ENCODE results near the gene DGKQ. TPM values are rescaled to one million over a fixed set of nuclear protein-coding genes. Genes with fewer than 3 reads are reported as not detected.
"Not testable (repeated sequence)": the region's sequence is repeated elsewhere in the genome, so short reads cannot be mapped to it uniquely, and the experiment has no call there.

DGKQ gene
- total RNA-seq, 1 donor from 2014 or later: 28.2 TPM

DNA sequence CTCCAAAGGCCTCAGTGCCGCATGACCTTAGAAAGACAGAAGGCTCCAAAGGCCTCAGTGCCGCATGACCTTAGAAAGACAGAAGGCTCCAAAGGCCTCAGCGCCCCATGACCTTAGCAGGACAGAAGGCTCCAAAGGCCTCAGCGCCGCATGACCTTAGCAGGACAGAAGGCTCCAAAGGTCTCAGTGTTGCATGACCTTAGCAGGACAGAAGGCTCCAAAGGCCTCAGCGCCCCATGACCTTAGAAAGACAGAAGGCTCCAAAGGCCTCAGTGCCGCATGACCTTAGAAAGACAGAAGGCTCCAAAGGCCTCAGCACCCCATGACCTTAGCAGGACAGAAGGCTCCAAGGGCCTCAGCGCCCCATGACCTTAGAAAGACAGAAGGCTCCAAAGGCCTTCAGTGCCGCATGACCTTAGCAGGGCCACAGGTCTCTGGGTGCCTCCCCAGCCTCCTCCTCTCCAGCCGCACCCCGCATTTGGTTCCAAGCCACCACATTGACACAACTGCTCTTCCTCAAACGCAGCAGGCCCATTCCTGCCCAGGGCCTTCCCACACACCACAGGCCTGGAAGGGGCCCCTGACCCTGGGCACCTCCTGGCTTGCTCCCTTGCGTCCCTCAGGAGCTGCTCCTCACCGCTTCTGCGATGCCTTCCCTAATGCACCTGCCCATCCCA is 54.2 kb downstream of the DGKQ start:
- not testable (repeated sequence) for DNase-seq

DNA sequence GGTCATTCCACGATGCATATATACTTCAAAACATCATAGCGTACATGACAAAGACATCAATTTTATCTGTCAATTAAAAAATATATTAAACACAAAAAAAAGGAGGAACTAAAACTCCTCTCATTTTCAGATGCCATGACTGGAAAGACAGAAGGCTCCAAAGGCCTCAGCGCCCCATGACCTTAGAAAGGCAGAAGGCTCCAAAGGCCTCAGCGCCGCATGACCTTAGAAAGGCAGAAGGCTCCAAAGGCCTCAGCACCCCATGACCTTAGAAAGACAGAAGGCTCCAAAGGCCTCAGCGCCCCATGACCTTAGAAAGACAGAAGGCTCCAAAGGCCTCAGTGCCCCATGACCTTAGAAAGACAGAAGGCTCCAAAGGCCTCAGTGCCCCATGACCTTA is 54.8 kb downstream of the DGKQ start:
- not testable (repeated sequence) for DNase-seq

DNA sequence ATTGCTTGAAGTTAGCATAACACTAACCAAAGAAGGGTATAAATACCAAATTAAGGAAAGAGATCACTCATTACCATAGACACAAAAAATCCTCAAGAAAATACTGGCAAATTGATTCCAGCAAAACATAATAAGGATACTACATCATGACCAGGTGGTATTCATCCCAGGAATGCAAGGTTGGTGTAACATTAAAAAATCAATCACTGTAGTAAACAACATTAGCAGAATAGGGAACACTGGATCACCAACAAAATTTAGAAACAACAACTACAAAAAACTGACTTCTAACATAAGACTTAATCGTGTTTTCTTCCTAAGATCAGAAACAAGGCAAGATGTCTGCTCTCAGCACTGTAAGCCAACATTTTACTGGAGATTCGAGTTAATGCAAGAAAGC is 55.4 kb downstream of the DGKQ start:
- DNase-seq: no peak

- no peak for DNase-seq
These were observed 55.9 kb downstream of the DGKQ start for GRCh38 chr4:917466-917865.

GRCh38 chr4:915595-915994 is 57.8 kb downstream of the DGKQ start:
- DNase-seq: peak; percentile 31

DNA sequence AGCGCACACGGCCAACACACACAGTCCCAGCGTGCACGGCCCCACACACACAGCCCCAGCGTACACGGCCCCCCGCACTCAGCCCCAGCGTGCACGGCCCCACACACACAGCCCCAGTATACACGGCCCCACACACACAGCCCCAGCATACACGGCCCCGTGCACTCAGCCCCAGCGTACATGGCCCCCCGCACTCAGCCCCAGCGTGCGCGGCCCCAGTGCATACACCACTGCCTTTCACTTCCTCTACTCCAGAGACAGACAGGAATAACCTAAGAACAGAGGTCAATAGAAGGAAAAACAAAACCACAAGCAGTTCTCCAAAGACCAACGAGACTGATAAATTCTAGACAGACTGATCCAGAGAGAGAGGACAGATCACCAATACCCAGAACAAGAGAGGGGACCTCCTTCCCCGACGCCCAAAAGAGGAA is 58.3 kb downstream of the DGKQ start:
- DNase-seq: no peak

- no peak for DNase-seq
These were observed 58.8 kb downstream of the DGKQ start for GRCh38 chr4:914531-914930.

DNA sequence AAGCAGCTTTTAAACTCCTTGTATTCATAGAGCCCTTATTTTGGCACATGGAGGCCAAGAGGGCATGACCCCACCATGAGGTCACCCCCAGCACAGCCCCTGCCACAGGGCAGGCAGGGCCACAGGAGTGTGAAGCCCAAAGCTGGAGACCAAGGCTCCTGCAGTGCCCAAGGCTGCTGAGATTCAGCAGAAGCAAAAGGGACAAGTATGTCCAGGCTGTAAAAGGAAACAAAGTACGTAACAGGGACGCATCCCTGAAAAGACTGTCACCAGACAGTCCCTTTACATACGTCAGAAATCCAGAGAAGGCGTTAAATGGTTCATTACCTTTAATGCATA is 60.1 kb downstream of the DGKQ start:
- DNase-seq: no peak

- DNase-seq: peak; percentile 64
These were observed 60.7 kb downstream of the DGKQ start for GRCh38 chr4:912548-913279.

- DNase-seq: no peak
These were observed 61.4 kb downstream of the DGKQ start for GRCh38 chr4:911871-912490.

- no peak for DNase-seq
These were observed 62.1 kb downstream of the DGKQ start for GRCh38 chr4:911221-911751.

- no peak for DNase-seq
These were observed 62.8 kb downstream of the DGKQ start for GRCh38 chr4:910366-911091.

DNA sequence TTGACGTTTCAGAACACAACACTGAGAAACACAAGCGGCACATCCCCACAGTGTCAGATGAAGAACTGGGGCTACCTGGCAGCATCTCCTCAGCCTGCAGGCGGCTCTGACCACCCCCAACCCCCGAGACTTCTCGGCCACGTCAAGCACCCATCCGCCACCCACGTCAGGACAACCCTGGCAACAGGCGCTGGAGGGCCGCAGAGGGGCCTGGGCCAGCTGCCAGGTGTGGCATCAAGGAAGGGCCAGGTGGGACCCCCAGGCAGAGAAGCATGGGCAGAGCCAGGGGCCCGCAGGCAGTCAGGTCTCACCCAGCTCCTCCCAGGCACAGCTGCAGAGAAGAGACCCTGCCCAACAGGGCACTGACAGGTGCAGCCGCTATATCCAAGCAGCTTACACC is 63.5 kb downstream of the DGKQ start:
- DNase-seq: no peak

- DNase-seq: no peak
These were observed 64.2 kb downstream of the DGKQ start for GRCh38 chr4:909131-909571.

Other genes starting within 250 kb of the DGKQ start
- 0.09 and 0.34 TPM in 2 replicates for gene CPLX1, start 147.4 kb downstream of the DGKQ start, total RNA-seq
- gene GAK, start 41.3 kb downstream of the DGKQ start, total RNA-seq: 76.1 and 93.5 TPM in 2 replicates
- 12.6 and 13.5 TPM in 2 replicates for gene TMEM175, start 41.1 kb downstream of the DGKQ start, total RNA-seq
- gene IDUA, start 13.5 kb upstream of the DGKQ start, total RNA-seq: 14.1 and 19.6 TPM in 2 replicates
- 0.19 TPM in 1 of 2 replicates, not detected in the other for gene SLC26A1, start 19.8 kb upstream of the DGKQ start, total RNA-seq
- 12.8 and 20.8 TPM in 2 replicates for gene FGFRL1, start 38.1 kb upstream of the DGKQ start, total RNA-seq
- gene RNF212, start 140.0 kb upstream of the DGKQ start, total RNA-seq: 0.85 and 1.1 TPM in 2 replicates
- 0.65 and 1.5 TPM in 2 replicates for gene SPON2, start 199.0 kb upstream of the DGKQ start, total RNA-seq